Coronary artery (tissue), 2 donors: ENCODE results near the gene KRT86.
"Not testable (repeated sequence)": the region's sequence is repeated elsewhere in the genome, so short reads cannot be mapped to it uniquely, and the experiment has no call there.

Experiments
- DNase-seq: peaks from one replicate; pipeline ENCODE4 v3.0.0-alpha.2; 2017; ENCODE audit warnings: low spot score
- H3K27ac ChIP-seq, 2 donors: fragments of 200-600 bp; sonication (generic); one replicate each; pipeline ENCODE4 v1.5.1; 2016 to 2019
- H3K4me3 ChIP-seq: fragments of 200-600 bp; sonication (generic); 2 replicates; pipeline ENCODE4 v1.5.1; 2016; ENCODE audit warnings: mild to moderate bottlenecking, moderate library complexity
- CTCF ChIP-seq: fragments of 200-600 bp; sonication (generic); IDR thresholded peaks from one replicate; pipeline ENCODE4 v1.5.1; 2019; ENCODE audit warnings: antibody characterized with exemption

KRT86 gene

GRCh38 chr12:52285172-52285745, 10.8 kb downstream of the KRT86 start:
- Histone ChIP-seq H3K27ac (no peak overlapping the region), H3K4me3 (no peak overlapping the region)
- no peak for TF ChIP-seq CTCF
- peak; percentile 5 for DNase-seq

DNA sequence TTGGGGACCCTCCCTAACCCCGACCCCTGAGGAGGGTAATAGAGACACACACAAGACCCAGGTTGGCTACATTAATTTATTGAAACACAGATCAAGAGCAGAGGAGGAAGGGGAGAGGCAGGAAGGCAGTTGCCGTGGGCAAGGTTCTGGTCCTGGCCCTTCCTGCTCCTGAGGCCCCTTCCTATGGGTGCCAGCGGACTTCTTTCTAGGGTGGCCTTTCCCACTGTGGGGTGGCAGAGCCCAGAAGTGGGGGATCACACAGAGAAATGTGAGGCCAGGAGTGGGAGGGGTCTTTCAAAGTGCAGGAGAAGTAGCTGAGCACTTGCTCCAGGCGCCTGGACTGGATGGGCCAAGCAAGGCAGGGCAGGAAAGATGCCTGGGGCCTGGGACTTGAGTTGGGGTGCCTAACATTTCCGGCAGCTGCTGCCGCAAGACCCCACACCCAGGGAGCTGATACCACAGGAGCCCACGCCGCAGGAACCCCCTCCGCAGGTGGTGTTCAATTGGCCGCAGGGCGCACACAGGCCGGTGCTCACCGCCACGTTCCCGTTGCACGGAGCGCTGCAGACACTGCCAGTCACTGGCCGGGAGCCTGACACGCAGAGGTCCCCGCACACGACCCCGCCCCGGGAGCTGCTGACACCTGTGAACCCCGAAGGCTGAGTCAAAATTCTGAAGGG, 11.5 kb downstream of the KRT86 start:
- no peak overlapping the region for H3K4me3 ChIP-seq
- DNase-seq, result peak; percentile 64
- H3K27ac ChIP-seq, result no peak overlapping the region
- no peak for TF ChIP-seq CTCF

- DNase-seq, result peak; percentile 66
- not testable (repeated sequence) for H3K27ac ChIP-seq, H3K4me3 ChIP-seq
These were observed 12.7 kb downstream of the KRT86 start for GRCh38 chr12:52286857-52287785.

DNA sequence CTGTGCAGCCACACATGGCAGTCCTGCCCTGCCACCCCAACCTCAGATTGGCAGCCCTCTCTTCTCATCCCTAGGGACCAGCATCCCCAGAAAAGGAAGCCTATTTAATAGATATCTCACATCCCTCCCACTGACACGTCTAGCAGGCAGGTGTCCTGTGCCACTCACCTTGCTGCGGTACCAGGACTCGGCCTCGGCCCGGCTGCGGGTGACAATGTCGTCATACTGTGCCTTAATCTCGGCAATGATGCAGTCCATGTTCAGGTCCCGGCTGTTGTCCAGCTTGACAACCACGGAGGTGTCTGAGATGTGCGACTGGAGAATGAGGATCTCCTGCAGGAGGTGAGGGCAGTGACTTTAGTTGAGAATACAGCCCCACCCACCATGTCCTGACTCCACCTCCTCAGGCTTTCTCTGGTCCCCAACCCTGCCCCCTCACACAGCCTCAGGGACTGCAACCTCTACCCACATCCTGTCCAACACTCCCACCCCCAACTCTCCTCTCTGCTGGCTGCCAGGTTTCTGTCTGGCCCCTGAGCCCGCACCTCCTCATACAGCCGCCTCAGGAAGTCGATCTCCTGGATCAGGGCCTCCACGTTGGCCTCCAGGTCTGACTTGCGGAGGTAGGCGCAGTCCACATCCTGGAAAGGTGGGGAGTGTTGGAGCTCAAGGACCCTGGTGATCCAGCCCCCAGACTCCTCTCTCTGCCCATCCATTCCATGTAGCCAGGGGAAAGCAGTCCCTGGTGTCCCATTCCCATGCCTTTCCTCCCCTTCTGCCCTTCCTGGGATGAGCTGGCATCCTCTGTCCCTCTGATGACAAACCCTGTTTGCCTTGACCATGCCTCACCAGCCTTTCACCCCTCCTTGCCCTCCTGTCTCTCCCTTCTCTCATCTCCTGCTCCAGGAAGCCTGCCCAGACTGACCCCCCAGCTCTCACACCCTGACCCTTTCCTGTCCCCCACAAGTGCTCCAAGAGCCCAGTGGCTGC, 13.7 kb downstream of the KRT86 start:
- H3K27ac ChIP-seq, H3K4me3 ChIP-seq: not testable (repeated sequence)
- peak; percentile 46 for DNase-seq

DNA sequence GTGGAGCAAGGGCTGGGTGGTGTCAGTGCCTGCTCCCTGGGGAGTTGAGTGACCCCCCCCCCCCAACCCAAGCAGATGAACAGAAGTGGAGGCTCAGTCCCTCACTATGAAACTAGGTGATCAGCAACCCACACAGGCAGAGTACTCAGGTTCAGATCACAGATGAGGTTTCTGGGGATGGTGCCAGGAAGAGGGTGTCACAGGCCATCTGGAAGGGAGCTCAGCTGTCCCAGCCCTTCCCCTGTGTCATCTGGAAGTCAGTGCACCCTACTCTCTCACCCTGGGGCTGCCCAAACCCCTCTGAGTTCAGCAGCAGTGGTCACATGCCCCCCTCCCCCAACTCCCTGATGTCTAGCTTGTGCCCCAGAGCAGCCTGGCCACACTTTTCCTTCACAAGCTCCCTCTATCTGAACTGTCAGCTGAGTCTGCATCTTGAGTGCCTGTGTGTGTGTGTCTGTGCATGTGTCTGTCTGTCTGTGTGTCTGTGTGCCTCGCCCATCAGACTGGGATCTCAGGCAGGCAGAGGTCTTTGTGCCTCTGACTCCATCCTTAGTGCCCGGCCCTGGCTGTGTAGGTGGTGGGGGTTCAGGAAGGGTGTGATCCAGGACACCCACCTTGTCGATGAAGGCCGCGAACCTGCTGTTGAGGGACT, 16.2 kb downstream of the KRT86 start:
- DNase-seq, H3K27ac ChIP-seq, H3K4me3 ChIP-seq: not testable (repeated sequence)

DNA sequence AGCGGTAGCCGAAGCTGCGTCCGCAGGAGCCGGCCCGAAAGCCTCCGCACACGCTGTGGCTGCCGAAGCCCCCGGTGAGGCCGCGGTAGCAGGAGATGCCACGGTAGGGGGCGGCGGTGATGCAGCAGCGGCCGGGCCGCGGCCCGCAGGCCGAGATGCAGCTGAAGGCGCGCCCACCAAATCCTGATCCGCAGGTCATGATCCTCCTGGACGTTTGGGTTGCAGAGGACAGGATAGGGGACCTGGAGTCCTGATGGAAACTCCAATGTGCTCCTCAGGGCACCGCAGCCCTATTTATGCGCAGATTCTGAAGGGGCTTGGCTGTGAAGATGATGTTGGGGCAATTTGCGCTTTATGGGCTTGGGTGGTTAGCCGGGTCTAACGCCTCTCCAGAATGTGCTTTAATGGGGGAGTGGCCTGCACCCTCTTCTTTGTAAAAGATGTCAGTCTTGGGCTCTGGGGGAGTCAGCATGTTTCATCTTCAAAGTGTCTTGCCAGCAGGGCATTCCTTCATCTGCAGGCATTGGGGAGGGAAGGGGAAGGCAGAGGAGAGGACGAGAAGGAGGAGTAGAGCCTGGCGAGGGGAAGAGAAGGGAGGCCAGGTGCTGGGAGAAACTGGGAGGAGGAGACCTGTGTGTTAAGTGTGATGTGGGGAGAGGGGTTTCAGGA, 17.0 kb downstream of the KRT86 start, which contains the start of gene KRT81:
KRT81 (minus strand) TSS at position 268 of the 669 bp plus-strand sequence; CDS start at position 199, 69 bp downstream.
- Histone ChIP-seq H3K27ac (no peak within 1 kb of the TSS), H3K4me3 (no peak within 1 kb of the TSS)
- peak; percentile 52 for DNase-seq
- TF ChIP-seq CTCF, result no peak

DNA sequence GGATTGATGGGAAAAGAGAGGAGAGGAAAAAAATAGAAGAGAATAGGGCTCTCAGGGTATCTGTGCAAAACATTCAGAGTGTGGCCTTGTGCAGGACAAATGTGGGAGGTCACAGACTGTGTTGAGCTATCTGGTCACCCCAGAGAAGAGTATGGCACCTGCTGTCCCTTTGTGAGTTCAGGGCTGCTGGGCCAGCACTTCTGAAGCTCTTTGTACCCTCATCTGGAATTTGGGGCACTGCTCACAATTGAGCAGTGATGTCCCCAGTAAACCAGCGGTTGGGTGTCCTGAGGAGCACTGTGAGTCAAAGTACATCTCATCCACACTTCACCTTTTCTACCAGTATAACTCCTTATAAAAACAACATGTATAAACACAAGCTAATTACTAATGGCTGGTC, 19.5 kb downstream of the KRT86 start:
- TF ChIP-seq CTCF, result no peak
- no peak overlapping the region for H3K4me3 ChIP-seq
- H3K27ac ChIP-seq, result no peak overlapping the region
- DNase-seq, result peak; percentile 35
